Posterior cingulate gyrus (tissue), 11 donors: Measurements from ENCODE around the gene PNO1.
A peak's percentile ranks its signal among the peaks of the same experiment; 100 is the strongest.
"Not testable (repeated sequence)": the region's sequence is repeated elsewhere in the genome, so short reads cannot be mapped to it uniquely, and the experiment has no call there.

Experiments used
- DNase-seq, 10 donors: peaks; one replicate each; pipeline versions ENCODE4 v3.0.0 to v3.0.0-alpha.2; 2020 to 2021; ENCODE audit warnings: mixed read lengths in 3 of 10
- intact Hi-C: fragments of 100-400 bp; cut with DNase I; formaldehyde crosslinking; loops from one replicate; pipeline ENCODE4 v1.15.1; 2023

Gene PNO1

GRCh38 chr2:68157402-68158133 is at the start of gene PNO1:
Gene PNO1, plus strand, starts transcription at chr2:68157888. Its CDS starts 47 bp downstream, at chr2:68157935.
- intact Hi-C loops, result loop anchor here (1.0 to 2.0 kb wide), 2 partner anchors 94 to 95 kb away; partner anchors contain the start of gene C1D
- DNase-seq, result peak; percentile 93 to 99 (median 94)

- intact Hi-C loops, result no loop called here
- DNase-seq, result no peak
Measured at GRCh38 chr2:68108120-68108519, 49.6 kb upstream of the PNO1 start.

GRCh38 chr2:68110102-68110501 is 47.6 kb upstream of the PNO1 start:
- intact Hi-C loops, result no loop called here
- DNase-seq, result no peak

GRCh38 chr2:68115965-68116364 is 41.7 kb upstream of the PNO1 start:
- DNase-seq, result no peak
- intact Hi-C loops, result no loop called here

GRCh38 chr2:68117922-68118321 is 39.8 kb upstream of the PNO1 start:
- DNase-seq, intact Hi-C loops: not testable (repeated sequence)

- intact Hi-C loops, result no loop called here
- no peak for DNase-seq
Measured at GRCh38 chr2:68118816-68119215, 38.9 kb upstream of the PNO1 start.

- intact Hi-C loops, result no loop called here
- no peak for DNase-seq
Measured at GRCh38 chr2:68119504-68119903, 38.2 kb upstream of the PNO1 start.

- peak; percentile 71 to 98 (median 91) for DNase-seq
- intact Hi-C loops, result loop anchor here (1.0 to 5.0 kb wide), 2 partner anchors 161 to 320 kb away; no protein-coding TSS in a partner anchor
Measured at GRCh38 chr2:68121873-68122679, 35.6 kb upstream of the PNO1 start.

- no peak for DNase-seq
- intact Hi-C loops, result loop anchor here (1.0 to 5.0 kb wide), 2 partner anchors 161 to 320 kb away; no protein-coding TSS in a partner anchor
Measured at GRCh38 chr2:68122680-68122964, 35.1 kb upstream of the PNO1 start.

- intact Hi-C loops, result loop anchor here (5.0 kb wide), 1 partner anchor 318 kb away; no protein-coding TSS in a partner anchor
- DNase-seq, result no peak
Measured at GRCh38 chr2:68124321-68124720, 33.4 kb upstream of the PNO1 start.

- no peak for DNase-seq
- intact Hi-C loops, result no loop called here
Measured at GRCh38 chr2:68125821-68126220, 31.9 kb upstream of the PNO1 start.

- no peak for DNase-seq
- intact Hi-C loops, result no loop called here
Measured at GRCh38 chr2:68126561-68126960, 31.1 kb upstream of the PNO1 start.

- no peak for DNase-seq
- intact Hi-C loops, result no loop called here
Measured at GRCh38 chr2:68127358-68128242, 30.1 kb upstream of the PNO1 start.

GRCh38 chr2:68134120-68134519 is 23.6 kb upstream of the PNO1 start:
- intact Hi-C loops, result no loop called here
- DNase-seq, result no peak

GRCh38 chr2:68134554-68134953 is 23.1 kb upstream of the PNO1 start:
- DNase-seq, result no peak
- intact Hi-C loops, result no loop called here

- DNase-seq, result no peak
- intact Hi-C loops, result no loop called here
Measured at GRCh38 chr2:68135448-68136320, 22.0 kb upstream of the PNO1 start.

GRCh38 chr2:68141875-68142274 is 15.8 kb upstream of the PNO1 start:
- no peak for DNase-seq
- intact Hi-C loops, result no loop called here

- no peak for DNase-seq
- intact Hi-C loops, result no loop called here
Measured at GRCh38 chr2:68151037-68151436, 6.7 kb upstream of the PNO1 start.

GRCh38 chr2:68152681-68153347 is 4.9 kb upstream of the PNO1 start:
- peak in 1 of 10 donors; percentile 52 for DNase-seq
- intact Hi-C loops, result no loop called here
